ENCODE data around the gene INPP4B.

- TF ChIP-seq CTCF (IDR thresholded peaks at IDR 0.05; ENCODE audit: borderline replicate concordance, extremely low read depth, low read length, poor library complexity, severe bottlenecking): no peak
- no peak for TF ChIP-seq EZH2 (IDR thresholded peaks at IDR 0.05; ENCODE audit: borderline replicate concordance, low read depth, low read length, severe bottlenecking)
These were observed 602.8 kb downstream of the INPP4B start for GRCh38 chr4:142243255-142243654.

Measured in DND-41 (cell line).